H9 (cell line): ENCODE results near the gene KCNK10. TPM values are rescaled to one million over a fixed set of nuclear protein-coding genes. Genes with fewer than 3 reads are reported as not detected.

Source experiments
- DNase-seq: peaks from one replicate; pipeline ENCODE4 v3.0.0-alpha.2; 2017
- H2AFZ ChIP-seq: one replicate; pipeline ENCODE4 v1.6.1; 2013; ENCODE audit warnings: mild to moderate bottlenecking, low read length, control low read depth, moderate library complexity
- H2AK5ac ChIP-seq: 2 replicates; pipeline ENCODE4 v1.6.1; 2013; ENCODE audit warnings: low read length, control low read depth, mixed read lengths; ENCODE audit not compliant: insufficient read length
- H2BK120ac ChIP-seq: one replicate; pipeline ENCODE4 v1.6.1; 2013; ENCODE audit warnings: low read depth, mild to moderate bottlenecking, low read length, control low read depth, inconsistent platforms; ENCODE audit not compliant: poor library complexity, severe bottlenecking
- H2BK12ac ChIP-seq: 2 replicates; pipeline ENCODE4 v1.6.1; 2013; ENCODE audit warnings: low read length, control low read depth, mixed read lengths, low read depth; ENCODE audit not compliant: insufficient read length
- H2BK15ac ChIP-seq: 2 replicates; pipeline ENCODE4 v1.6.1; 2013; ENCODE audit warnings: low read depth, low read length, control low read depth
- H2BK20ac ChIP-seq: one replicate; pipeline ENCODE4 v1.6.1; 2013; ENCODE audit warnings: low read depth, mild to moderate bottlenecking, low read length, control low read depth, inconsistent platforms; ENCODE audit not compliant: poor library complexity, severe bottlenecking
- H2BK5ac ChIP-seq: 2 replicates; pipeline ENCODE4 v1.6.1; 2013; ENCODE audit warnings: low read length, control low read depth, mixed read lengths; ENCODE audit not compliant: insufficient read length
- H3K14ac ChIP-seq: 2 replicates; pipeline ENCODE4 v1.6.1; 2013; ENCODE audit warnings: low read length, control low read depth; ENCODE audit not compliant: insufficient read depth
- H3K18ac ChIP-seq: 2 replicates; pipeline ENCODE4 v1.6.1; 2013; ENCODE audit warnings: low read depth, mild to moderate bottlenecking, mixed read lengths, low read length, control low read depth; ENCODE audit not compliant: insufficient read length
- H3K23ac ChIP-seq: 2 replicates; pipeline ENCODE4 v1.6.1; 2013; ENCODE audit warnings: low read length, control low read depth, mixed read lengths, low read depth; ENCODE audit not compliant: insufficient read length
- H3K23me2 ChIP-seq: 2 replicates; pipeline ENCODE4 v1.6.1; 2013; ENCODE audit warnings: low read depth, mild to moderate bottlenecking, mixed read lengths, low read length, control low read depth; ENCODE audit not compliant: insufficient read length, poor library complexity, severe bottlenecking
- H3K27ac ChIP-seq: 2 replicates; pipeline ENCODE4 v1.5.1; 2013; ENCODE audit warnings: low read length, control low read depth, mixed read lengths, low read depth; ENCODE audit not compliant: insufficient read length
- H3K27me3 ChIP-seq: 2 replicates; pipeline ENCODE4 v1.6.1; 2013; ENCODE audit warnings: low read length, control low read depth, inconsistent platforms; ENCODE audit not compliant: insufficient read depth
- H3K4ac ChIP-seq: 2 replicates; pipeline ENCODE4 v1.6.1; 2013; ENCODE audit warnings: low read depth, mild to moderate bottlenecking, control low read depth, inconsistent platforms, low read length, moderate library complexity
- H3K4me1 ChIP-seq: 2 replicates; pipeline ENCODE4 v1.6.1; 2013; ENCODE audit warnings: low read length, control low read depth, inconsistent platforms; ENCODE audit not compliant: insufficient read depth
- H3K4me2 ChIP-seq: 2 replicates; pipeline ENCODE4 v1.6.1; 2013; ENCODE audit warnings: low read length, control low read depth, mixed read lengths; ENCODE audit not compliant: insufficient read length, insufficient read depth
- H3K56ac ChIP-seq: 2 replicates; pipeline ENCODE4 v1.6.1; 2013; ENCODE audit warnings: low read depth, mild to moderate bottlenecking, mixed read lengths, low read length, control low read depth; ENCODE audit not compliant: insufficient read length
- H3K79me1 ChIP-seq: 2 replicates; pipeline ENCODE4 v1.6.1; 2013; ENCODE audit warnings: low read depth, mild to moderate bottlenecking, moderate library complexity, low read length, control low read depth, inconsistent platforms; ENCODE audit not compliant: insufficient read depth, poor library complexity, severe bottlenecking
- H3K79me2 ChIP-seq: 2 replicates; pipeline ENCODE4 v1.6.1; 2013; ENCODE audit warnings: low read length, control low read depth, inconsistent platforms; ENCODE audit not compliant: insufficient read depth
- H3K9ac ChIP-seq: 2 replicates; pipeline ENCODE4 v1.6.1; 2013; ENCODE audit warnings: low read length, control low read depth, mixed read lengths; ENCODE audit not compliant: insufficient read length; ENCODE audit errors: extremely low read depth
- H3K9me3 ChIP-seq: one replicate; pipeline ENCODE4 v1.6.1; 2013; ENCODE audit warnings: low read depth, low read length, inconsistent platforms; ENCODE audit not compliant: control insufficient read depth
- H3T11ph ChIP-seq: one replicate; pipeline ENCODE4 v1.6.1; 2013; ENCODE audit warnings: mild to moderate bottlenecking, low read length, control low read depth, inconsistent platforms
- H4K20me1 ChIP-seq: one replicate; pipeline ENCODE4 v1.6.1; 2013; ENCODE audit not compliant: control insufficient read depth, insufficient read length, insufficient read depth
- H4K5ac ChIP-seq: 2 replicates; pipeline ENCODE4 v1.6.1; 2013; ENCODE audit warnings: low read depth, mild to moderate bottlenecking, mixed read lengths, low read length, control low read depth; ENCODE audit not compliant: insufficient read length
- H4K8ac ChIP-seq: replicated peaks from 2 replicates; pipeline ENCODE4 v1.6.1; 2013; ENCODE audit warnings: low read length, control low read depth, mixed read lengths, low read depth; ENCODE audit not compliant: insufficient read length
- H4K91ac ChIP-seq: 2 replicates; pipeline ENCODE4 v1.6.1; 2013; ENCODE audit warnings: low read depth, mild to moderate bottlenecking, moderate library complexity, mixed read lengths, low read length, control low read depth; ENCODE audit not compliant: insufficient read length
- H3K27ac Mint-ChIP-seq, 3 experiments: 2 replicates in 2 of 3; 3 replicates in 1 of 3; pipeline ENCODE4 v1.8.0; 2020 to 2021; ENCODE audit warnings: mixed read lengths in 3 of 3, mild to moderate bottlenecking in 1 of 3, moderate library complexity in 1 of 3
- H3K27me3 Mint-ChIP-seq: 2 replicates; pipeline ENCODE4 v1.8.0; 2021; ENCODE audit warnings: low read depth, mild to moderate bottlenecking, moderate library complexity, mixed read lengths
- H3K36me3 Mint-ChIP-seq, 3 experiments: 2 replicates in 2 of 3; 3 replicates in 1 of 3; pipeline ENCODE4 v1.8.0; 2020 to 2021; ENCODE audit warnings: low read depth in 3 of 3, mixed read lengths in 3 of 3; ENCODE audit not compliant: insufficient read depth in 1 of 3
- H3K4me1 Mint-ChIP-seq, 2 experiments: 2 replicates each; pipeline ENCODE4 v1.8.0; 2020; ENCODE audit warnings: mixed read lengths in 2 of 2
- H3K4me3 Mint-ChIP-seq, 2 experiments: 2 replicates in 1 of 2; 3 replicates in 1 of 2; pipeline ENCODE4 v1.8.0; 2020 to 2021; ENCODE audit warnings: mild to moderate bottlenecking in 2 of 2, mixed read lengths in 2 of 2, moderate library complexity in 1 of 2
- H3K9me3 Mint-ChIP-seq, 2 experiments: 2 replicates in 1 of 2; 3 replicates in 1 of 2; pipeline ENCODE4 v1.8.0; 2020; ENCODE audit warnings: mild to moderate bottlenecking in 2 of 2, mixed read lengths in 2 of 2, moderate library complexity in 1 of 2
- WGBS: extraction: QIAGEN DNeasy Blood & Tissue Kit; methylation state at CpG from one replicate; pipeline ENCODE4 v1.1.7; 2013; ENCODE audit warnings: missing lambda C conversion rate, low lambda C conversion rate, mixed read lengths; ENCODE audit not compliant: insufficient read length; ENCODE audit errors: extremely low coverage; 5-methylcytosine and 5-hydroxymethylcytosine counted together
- total RNA-seq: library from RNA; stranded (reverse); gene quantifications from 2 replicates; pipeline ENCODE4 v1.2.1, GENCODE V29; 2021
- TF ChIP-seq, protein P1 (sequence below): fragments of 200-600 bp; sonication (generic); conservative IDR thresholded peaks from 3 replicates; pipeline ENCODE4 v1.8.0; 2021; ENCODE audit warnings: antibody characterized with exemption, mild to moderate bottlenecking

KCNK10 gene
- total RNA-seq, 1 experiment from 2014 or later, result 0.33 TPM

DNA sequence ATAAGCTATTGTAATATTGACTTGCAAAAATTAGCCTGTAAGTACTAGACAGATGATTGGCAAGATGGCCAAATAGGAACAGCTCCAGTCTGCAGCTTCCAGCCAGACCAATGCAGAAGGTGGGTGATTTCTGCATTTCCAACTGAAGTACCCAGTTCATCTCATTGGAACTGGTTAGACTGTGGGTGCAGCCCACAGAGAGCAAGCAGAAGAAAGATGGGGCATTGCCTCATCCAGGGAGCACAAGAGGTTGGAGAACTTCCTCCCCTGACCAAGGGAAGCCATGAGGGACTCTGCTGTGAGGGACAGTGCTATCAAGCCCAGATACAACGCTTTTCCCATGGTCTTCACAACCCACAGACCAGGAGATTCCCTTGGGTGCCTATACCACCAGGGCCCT is 46.4 kb upstream of the KCNK10 start:
- Histone ChIP-seq H2BK20ac (no peak overlapping the region), H3K27me3 (no peaks in the 10 kb centered on the region), H2AFZ (no peak overlapping the region), H3K23me2 (no peaks in the 10 kb centered on the region), H3K4me1 (peaks cover 2% of the 10 kb centered on the region; the same call in 1 of the 2 replicates), H2BK12ac (no peak overlapping the region), H2BK5ac (no peak overlapping the region), H4K5ac (no peak overlapping the region), H4K20me1 (no peaks in the 10 kb centered on the region), H3T11ph (no peak overlapping the region), H3K56ac (no peak overlapping the region), H3K18ac (no peak overlapping the region), H3K79me1 (no peaks in the 10 kb centered on the region), H3K79me2 (no peaks in the 10 kb centered on the region), H3K14ac (no peak overlapping the region), H2BK120ac (no peak overlapping the region), H3K9ac (no peak overlapping the region), H3K9me3 (no peaks in the 10 kb centered on the region), H4K91ac (no peak overlapping the region), H3K4me2 (no peak overlapping the region), H2AK5ac (no peak overlapping the region), H4K8ac (no peak overlapping the region), H2BK15ac (no peak overlapping the region), H3K4ac (no peak overlapping the region), H3K23ac (no peak overlapping the region), H3K27ac (no peak overlapping the region)
- Mint-ChIP-seq H3K9me3 (peaks cover 6 to 10% of the 10 kb centered on the region in 2 experiments; a peak in 4 of 5 replicates), H3K27ac (no peak overlapping the region), H3K4me1 (peaks cover 18 to 24% of the 10 kb centered on the region in 2 experiments), H3K27me3 (peaks cover 1% of the 10 kb centered on the region), H3K36me3 (peaks cover 0 to 3% (median 0%) of the 10 kb centered on the region in 3 experiments; a peak in 4 of 7 replicates), H3K4me3 (no peak overlapping the region)
- no CpG with 5 or more reads among the region's 1 CpG for WGBS
- no peak for DNase-seq
- TF ChIP-seq, protein P1, sequence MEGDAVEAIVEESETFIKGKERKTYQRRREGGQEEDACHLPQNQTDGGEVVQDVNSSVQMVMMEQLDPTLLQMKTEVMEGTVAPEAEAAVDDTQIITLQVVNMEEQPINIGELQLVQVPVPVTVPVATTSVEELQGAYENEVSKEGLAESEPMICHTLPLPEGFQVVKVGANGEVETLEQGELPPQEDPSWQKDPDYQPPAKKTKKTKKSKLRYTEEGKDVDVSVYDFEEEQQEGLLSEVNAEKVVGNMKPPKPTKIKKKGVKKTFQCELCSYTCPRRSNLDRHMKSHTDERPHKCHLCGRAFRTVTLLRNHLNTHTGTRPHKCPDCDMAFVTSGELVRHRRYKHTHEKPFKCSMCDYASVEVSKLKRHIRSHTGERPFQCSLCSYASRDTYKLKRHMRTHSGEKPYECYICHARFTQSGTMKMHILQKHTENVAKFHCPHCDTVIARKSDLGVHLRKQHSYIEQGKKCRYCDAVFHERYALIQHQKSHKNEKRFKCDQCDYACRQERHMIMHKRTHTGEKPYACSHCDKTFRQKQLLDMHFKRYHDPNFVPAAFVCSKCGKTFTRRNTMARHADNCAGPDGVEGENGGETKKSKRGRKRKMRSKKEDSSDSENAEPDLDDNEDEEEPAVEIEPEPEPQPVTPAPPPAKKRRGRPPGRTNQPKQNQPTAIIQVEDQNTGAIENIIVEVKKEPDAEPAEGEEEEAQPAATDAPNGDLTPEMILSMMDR, result no peak
